ENCODE measurements around the gene ANXA8. TPM values are rescaled to one million over a fixed set of nuclear protein-coding genes. Genes with fewer than 3 reads are reported as not detected.

ANXA8 gene
- total and polyA plus RNA-seq, 4 experiments from 2014 or later = not detected

Other genes with a start within 250 kb of the ANXA8 start
- gene GDF10, start 183.9 kb downstream of the ANXA8 start, total RNA-seq = 1 to 10 TPM in 1 of 2 experiments, under 1 TPM in 1; 0.81 to 1.3 TPM
- gene GDF10, start 183.9 kb downstream of the ANXA8 start, polyA plus RNA-seq = under 1 TPM; 0.19 to 0.75 TPM
- not detected for gene GDF2, start 161.7 kb downstream of the ANXA8 start, total RNA-seq
- gene GDF2, start 161.7 kb downstream of the ANXA8 start, polyA plus RNA-seq = not detected
- gene RBP3, start 135.8 kb downstream of the ANXA8 start, total RNA-seq = not detected
- not detected for gene RBP3, start 135.8 kb downstream of the ANXA8 start, polyA plus RNA-seq
- not detected for gene ZNF488, start 99.8 kb downstream of the ANXA8 start, total RNA-seq
- under 1 TPM in 1 of 2 donors, not detected in 1; 0.20 TPM for gene ZNF488, start 99.8 kb downstream of the ANXA8 start, polyA plus RNA-seq
- not detected for gene FAM25G, start 7.6 kb upstream of the ANXA8 start, total RNA-seq
- gene FAM25G, start 7.6 kb upstream of the ANXA8 start, polyA plus RNA-seq = not detected
- gene AGAP9, start 39.5 kb upstream of the ANXA8 start, total RNA-seq = 10 to 100 TPM; 11.3 to 12.3 TPM
- gene AGAP9, start 39.5 kb upstream of the ANXA8 start, polyA plus RNA-seq = 1 to 10 TPM in 1 of 2 donors, not detected in 1; 1.0 TPM